Gastroesophageal sphincter (tissue), 4 donors: ENCODE results near the gene CMYA5. TPM values are rescaled to one million over a fixed set of nuclear protein-coding genes. Genes with fewer than 3 reads are reported as not detected.
"Not testable (repeated sequence)": the region's sequence is repeated elsewhere in the genome, so short reads cannot be mapped to it uniquely, and the experiment has no call there.

Experiments used
- ATAC-seq: fragments of 150-250 bp; one replicate; pipeline ENCODE4 v1.9.1; 2016; ENCODE audit warnings: mild to moderate bottlenecking, moderate library complexity
- H3K27ac ChIP-seq, 4 donors: fragments of 200-600 bp; sonication (generic) in 3 of 4; 1 replicate in 3 of 4; 2 replicates in 1 of 4; pipeline ENCODE4 v1.5.1; 2016 to 2019
- H3K27me3 ChIP-seq: fragments of 200-600 bp; sonication (generic); one replicate; pipeline ENCODE4 v1.5.1; 2019
- H3K36me3 ChIP-seq, 2 donors: fragments of 200-600 bp; sonication (generic); one replicate each; pipeline ENCODE4 v1.5.1; 2019; ENCODE audit warnings: control low read depth in 1 of 2
- H3K4me1 ChIP-seq, 3 donors: fragments of 200-600 bp; sonication (generic); 1 replicate in 2 of 3; 2 replicates in 1 of 3; pipeline ENCODE4 v1.5.1; 2016 to 2019; ENCODE audit warnings: control low read depth in 2 of 3
- H3K4me3 ChIP-seq, 2 donors: fragments of 200-600 bp; sonication (generic); one replicate each; pipeline ENCODE4 v1.5.1; 2019; ENCODE audit warnings: mild to moderate bottlenecking in 1 of 2, moderate library complexity in 1 of 2
- H3K9me3 ChIP-seq, 3 donors: fragments of 200-600 bp; sonication (generic); one replicate each; pipeline ENCODE4 v1.5.1; 2017 to 2019; ENCODE audit warnings: control low read depth in 2 of 3
- EP300 ChIP-seq: sonication (generic); formaldehyde crosslinking; IDR thresholded peaks from one replicate; pipeline ENCODE4 v1.6.1; 2017; ENCODE audit warnings: antibody characterized with exemption, mild to moderate bottlenecking
- POLR2A ChIP-seq, 2 donors: fragments of 450-650 bp; IDR thresholded peaks; one replicate each; pipeline ENCODE4 v1.6.1; 2017; ENCODE audit warnings: antibody characterized with exemption in 2 of 2, mild to moderate bottlenecking in 2 of 2, moderate library complexity in 1 of 2
- POLR2AphosphoS5 ChIP-seq: sonication (generic); formaldehyde crosslinking; IDR thresholded peaks from one replicate; pipeline ENCODE4 v1.6.1; 2017; ENCODE audit warnings: antibody characterized with exemption
- WGBS, 2 donors: methylation state at CpG; one replicate each; pipeline ENCODE4 v1.1.5; 2018; ENCODE audit warnings: low coverage in 1 of 2; 5-methylcytosine and 5-hydroxymethylcytosine counted together
- total RNA-seq, 4 donors: library from RNA; depleted of rRNA; stranded (reverse); fragments of >200 nt; gene quantifications; one replicate each; pipeline ENCODE4 v1.1.0, GENCODE V29; 2016
- TF ChIP-seq, protein P1 (sequence below), 4 experiments: fragments of 200-600 bp in 2 of 4; fragments of 450-650 bp in 2 of 4; sonication (generic) in 1 of 4; IDR thresholded peaks; one replicate each; pipeline ENCODE4 v1.5.1; 2017 to 2019; ENCODE audit warnings: antibody characterized with exemption in 4 of 4, mild to moderate bottlenecking in 2 of 4, moderate library complexity in 2 of 4

CMYA5 gene
- total RNA-seq, 4 donors from 2014 or later: 3.2 to 11.3 (median 7.9) TPM

DNA sequence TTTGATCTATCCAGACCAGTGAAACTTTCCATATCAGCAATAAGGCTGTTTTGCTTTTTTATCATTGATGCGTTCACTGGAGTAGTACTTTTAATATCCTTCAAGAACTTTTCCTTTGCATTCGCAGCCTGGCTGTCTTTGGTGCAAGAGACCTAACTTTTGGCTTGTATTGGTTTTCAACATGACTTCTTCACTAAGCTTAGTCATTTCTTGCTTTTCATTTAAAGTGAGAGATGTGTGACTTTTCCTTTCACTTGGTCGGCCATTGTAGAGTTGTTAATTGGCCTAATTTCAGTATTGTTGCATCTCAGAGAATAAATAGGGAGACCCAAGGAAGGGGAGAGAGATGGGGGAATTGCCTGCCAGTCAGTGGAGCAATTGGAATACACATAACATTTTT is 26.4 kb upstream of the CMYA5 start:
- no peaks in the 10 kb centered on the region for H3K4me1 ChIP-seq
- 79 to 100% methylated on average over 2 to 3 of the region's 3 CpGs for WGBS, 2 donors
- TF ChIP-seq EP300: no peak
- no peak for TF ChIP-seq POLR2AphosphoS5
- no peak for TF ChIP-seq POLR2A (IDR thresholded peaks at IDR 0.05)
- TF ChIP-seq, protein P1, sequence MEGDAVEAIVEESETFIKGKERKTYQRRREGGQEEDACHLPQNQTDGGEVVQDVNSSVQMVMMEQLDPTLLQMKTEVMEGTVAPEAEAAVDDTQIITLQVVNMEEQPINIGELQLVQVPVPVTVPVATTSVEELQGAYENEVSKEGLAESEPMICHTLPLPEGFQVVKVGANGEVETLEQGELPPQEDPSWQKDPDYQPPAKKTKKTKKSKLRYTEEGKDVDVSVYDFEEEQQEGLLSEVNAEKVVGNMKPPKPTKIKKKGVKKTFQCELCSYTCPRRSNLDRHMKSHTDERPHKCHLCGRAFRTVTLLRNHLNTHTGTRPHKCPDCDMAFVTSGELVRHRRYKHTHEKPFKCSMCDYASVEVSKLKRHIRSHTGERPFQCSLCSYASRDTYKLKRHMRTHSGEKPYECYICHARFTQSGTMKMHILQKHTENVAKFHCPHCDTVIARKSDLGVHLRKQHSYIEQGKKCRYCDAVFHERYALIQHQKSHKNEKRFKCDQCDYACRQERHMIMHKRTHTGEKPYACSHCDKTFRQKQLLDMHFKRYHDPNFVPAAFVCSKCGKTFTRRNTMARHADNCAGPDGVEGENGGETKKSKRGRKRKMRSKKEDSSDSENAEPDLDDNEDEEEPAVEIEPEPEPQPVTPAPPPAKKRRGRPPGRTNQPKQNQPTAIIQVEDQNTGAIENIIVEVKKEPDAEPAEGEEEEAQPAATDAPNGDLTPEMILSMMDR (IDR thresholded peaks at IDR 0.05): no peak
- no peak for ATAC-seq
- no peak overlapping the region for H3K4me3 ChIP-seq
- H3K27me3 ChIP-seq: no peaks in the 10 kb centered on the region
- H3K36me3 ChIP-seq: peaks cover 3 to 59% of the 10 kb centered on the region in 2 donors
- no peak overlapping the region for H3K27ac ChIP-seq
- H3K9me3 ChIP-seq: peaks cover 0 to 12% (median 0%) of the 10 kb centered on the region in 3 donors

DNA sequence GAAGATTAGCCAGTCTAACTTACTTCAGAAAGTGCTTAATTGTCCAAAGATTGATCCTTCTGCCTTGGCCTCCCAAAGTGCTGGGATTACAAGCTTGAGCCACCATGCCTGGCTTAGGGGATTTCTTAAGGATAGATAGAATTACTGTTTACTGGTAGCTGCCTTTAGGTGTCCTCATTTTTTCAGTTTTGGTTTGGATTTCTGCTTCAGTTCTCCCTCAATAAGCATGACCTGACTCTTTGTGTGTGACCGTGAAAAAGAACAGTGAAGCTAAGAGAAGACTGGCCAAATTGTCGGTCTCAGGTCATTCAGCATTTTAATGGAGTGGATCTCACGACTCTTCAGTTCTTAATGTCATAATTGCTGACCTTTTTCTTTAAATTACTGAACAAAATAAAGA is 22.9 kb upstream of the CMYA5 start:
- Histone ChIP-seq H3K36me3 (peaks cover 3 to 70% of the 10 kb centered on the region in 2 donors), H3K27me3 (no peaks in the 10 kb centered on the region), H3K4me1 (no peaks in the 10 kb centered on the region), H3K27ac (no peak overlapping the region), H3K4me3 (no peak overlapping the region), H3K9me3 (peaks cover 0 to 11% (median 0%) of the 10 kb centered on the region in 3 donors)
- no peak for ATAC-seq
- 74 to 85% methylated on average over 3 of the region's 3 CpGs for WGBS, 2 donors
- TF ChIP-seq, protein P1 (IDR thresholded peaks at IDR 0.05): no peak
- TF ChIP-seq POLR2AphosphoS5 (no peak), EP300 (no peak), POLR2A (IDR thresholded peaks at IDR 0.05) (no peak)

DNA sequence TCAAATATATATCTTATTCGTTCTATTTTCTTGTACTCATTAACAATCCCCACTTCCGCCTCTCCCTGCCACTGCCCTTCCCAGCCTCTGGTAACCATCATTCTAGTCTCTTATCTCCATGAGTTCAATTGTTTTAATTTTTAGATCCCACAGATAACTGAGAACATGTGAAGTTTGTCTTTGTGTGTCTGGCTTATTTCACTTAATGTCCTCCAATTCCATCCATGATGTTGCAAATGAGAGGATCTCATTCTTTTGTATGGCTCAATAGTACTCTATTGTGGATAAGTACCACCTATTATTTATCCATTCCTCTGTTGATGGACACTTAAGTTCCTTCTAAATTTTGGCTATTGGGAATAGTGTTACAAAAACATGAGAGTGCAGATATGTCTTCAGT is 17.2 kb upstream of the CMYA5 start:
- TF ChIP-seq POLR2A (IDR thresholded peaks at IDR 0.05): no peak
- TF ChIP-seq, protein P1 (IDR thresholded peaks at IDR 0.05): no peak
- no peak for TF ChIP-seq POLR2AphosphoS5
- no peak for TF ChIP-seq EP300
- H3K36me3 ChIP-seq: peaks cover 7 to 68% of the 10 kb centered on the region in 2 donors

DNA sequence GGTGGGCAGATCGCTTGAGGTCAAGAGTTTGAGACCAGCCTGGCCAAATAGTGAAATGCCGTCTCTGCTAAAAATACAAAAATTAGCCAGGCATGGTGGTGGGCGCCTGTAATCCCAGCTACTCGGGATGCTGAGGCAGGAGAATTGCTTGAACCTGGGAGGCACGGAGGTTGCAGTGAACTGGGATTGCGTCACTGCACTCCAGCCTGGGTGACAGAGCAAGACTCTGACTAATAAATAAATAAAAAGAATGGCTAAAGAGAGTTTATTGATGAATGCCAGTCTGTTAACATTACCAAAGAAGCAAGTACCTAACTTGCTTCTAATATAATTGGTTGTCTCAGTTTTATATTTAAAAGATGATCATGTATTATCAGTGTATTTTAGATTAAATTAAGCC is 13.3 kb upstream of the CMYA5 start:
- H3K4me3 ChIP-seq: not testable (repeated sequence)
- H3K36me3 ChIP-seq: peaks cover 5 to 71% of the 10 kb centered on the region in 2 donors

More for the DNA sequence above, 17.2 kb upstream of the CMYA5 start:
- no peak overlapping the region for H3K27ac ChIP-seq
- WGBS, 2 donors: 86 to 95% methylated on average over 2 of the region's 2 CpGs
- no peaks in the 10 kb centered on the region for H3K4me1 ChIP-seq
- H3K9me3 ChIP-seq: no peaks in the 10 kb centered on the region
- H3K4me3 ChIP-seq: no peak overlapping the region
- no peaks in the 10 kb centered on the region for H3K27me3 ChIP-seq
- ATAC-seq: no peak

DNA sequence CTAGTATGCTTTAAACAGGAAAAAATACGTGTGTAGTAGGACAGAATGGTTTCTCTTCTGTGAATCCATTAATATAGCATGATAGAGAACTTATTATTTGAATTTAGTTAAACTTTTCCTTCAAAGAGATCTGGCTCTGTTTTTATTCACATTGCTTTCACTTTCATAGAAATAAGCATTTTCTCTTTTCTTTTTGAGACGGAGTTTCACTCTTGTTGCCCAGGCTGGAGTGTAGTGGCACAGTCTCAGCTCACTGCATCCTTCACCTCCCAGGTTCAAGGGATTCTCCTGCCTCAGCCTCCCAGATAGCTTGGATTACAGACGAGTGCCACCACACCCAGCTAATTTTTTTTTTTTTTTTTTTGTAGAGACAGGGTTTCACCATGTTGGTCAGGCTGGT is 7.5 kb upstream of the CMYA5 start:
- not testable (repeated sequence) for H3K9me3 ChIP-seq, H3K27ac ChIP-seq, ATAC-seq, H3K4me3 ChIP-seq, H3K27me3 ChIP-seq, H3K4me1 ChIP-seq
- WGBS, 2 donors: 83 to 92% methylated on average over 1 to 2 of the region's 3 CpGs
- peaks cover 0 to 86% of the 10 kb centered on the region in 2 donors for H3K36me3 ChIP-seq

More for the DNA sequence above, 13.3 kb upstream of the CMYA5 start:
- 91 to 97% methylated on average over 6 of the region's 6 CpGs for WGBS, 2 donors
- not testable (repeated sequence) for H3K4me1 ChIP-seq, H3K9me3 ChIP-seq, H3K27me3 ChIP-seq, H3K27ac ChIP-seq, ATAC-seq

DNA sequence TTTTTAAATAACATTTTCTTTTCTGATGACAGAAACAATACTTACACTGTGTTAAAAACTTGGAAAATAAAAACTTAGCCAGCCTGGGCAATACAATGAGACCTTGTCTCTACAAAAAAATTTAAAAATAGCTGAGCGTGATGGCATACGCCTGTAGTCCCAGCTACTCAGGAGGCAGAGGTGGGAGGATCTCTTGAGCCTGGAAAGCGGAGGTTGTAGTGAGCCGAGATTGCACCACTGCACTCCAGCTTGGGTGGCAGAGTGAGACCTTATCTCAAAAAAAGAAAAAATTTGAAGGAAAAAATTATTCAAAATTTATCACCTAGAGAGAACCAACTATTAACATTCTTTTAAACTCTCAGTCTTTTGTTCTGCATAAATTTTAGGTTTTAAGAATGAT is 4.9 kb upstream of the CMYA5 start:
- ATAC-seq: no peak
- Histone ChIP-seq H3K9me3 (no peaks in the 10 kb centered on the region), H3K4me3 (no peak overlapping the region), H3K27me3 (no peaks in the 10 kb centered on the region), H3K27ac (no peak overlapping the region), H3K36me3 (peaks cover 0 to 66% of the 10 kb centered on the region in 2 donors), H3K4me1 (peaks cover 0 to 8% (median 0%) of the 10 kb centered on the region in 3 donors)
- WGBS, 2 donors: 92 to 95% methylated on average over 4 of the region's 4 CpGs
- no peak for TF ChIP-seq POLR2AphosphoS5
- no peak for TF ChIP-seq EP300
- TF ChIP-seq, protein P1 (IDR thresholded peaks at IDR 0.05): no peak
- no peak for TF ChIP-seq POLR2A (IDR thresholded peaks at IDR 0.05)
